GM23338 (cell line): ENCODE measurements around the gene LGALS13. TPM values are rescaled to one million over a fixed set of nuclear protein-coding genes. Genes with fewer than 3 reads are reported as not detected.

Source experiments
- ATAC-seq: fragments of 200-7000 bp; cut with Tn5 transposase; 3 replicates; pipeline ENCODE4 v1.9.1; 2020
- DNase-seq: peaks from one replicate; pipeline ENCODE4 v3.0.0-alpha.2; 2015; ENCODE audit warnings: low spot score
- H2AFZ ChIP-seq: fragments of 200-600 bp; sonication (generic); 2 replicates; pipeline ENCODE4 v1.8.0; 2016; ENCODE audit warnings: antibody characterized with exemption, mild to moderate bottlenecking, moderate library complexity
- H3F3A ChIP-seq: fragments of 200-600 bp; sonication (generic); replicated peaks from 2 replicates; pipeline ENCODE4 v1.8.0; 2017; ENCODE audit warnings: antibody characterized with exemption, mixed run types, low read depth
- H3K27ac ChIP-seq: fragments of 200-600 bp; sonication (generic); 2 replicates; pipeline ENCODE4 v1.6.1; 2016; ENCODE audit warnings: low read depth
- H3K27me3 ChIP-seq: fragments of 200-600 bp; sonication (generic); 2 replicates; pipeline ENCODE4 v1.8.0; 2016; ENCODE audit warnings: mild to moderate bottlenecking, mixed run types, moderate library complexity; ENCODE audit not compliant: insufficient read depth
- H3K36me3 ChIP-seq: fragments of 200-600 bp; sonication (generic); 2 replicates; pipeline ENCODE4 v1.8.0; 2016; ENCODE audit warnings: mild to moderate bottlenecking; ENCODE audit not compliant: insufficient read depth
- H3K4me1 ChIP-seq: fragments of 200-600 bp; sonication (generic); 2 replicates; pipeline ENCODE4 v1.8.0; 2016; ENCODE audit warnings: mild to moderate bottlenecking, moderate library complexity; ENCODE audit not compliant: insufficient read depth
- H3K4me2 ChIP-seq: fragments of 200-600 bp; sonication (generic); 2 replicates; pipeline ENCODE4 v1.7.1; 2017; ENCODE audit warnings: mixed run types
- H3K4me3 ChIP-seq: fragments of 200-600 bp; sonication (generic); 2 replicates; pipeline ENCODE4 v1.6.1; 2016; ENCODE audit warnings: mixed run types
- H3K79me2 ChIP-seq: fragments of 200-600 bp; sonication (generic); replicated peaks from 2 replicates; pipeline ENCODE4 v1.8.0; 2017; ENCODE audit warnings: mild to moderate bottlenecking; ENCODE audit not compliant: insufficient read depth
- H3K9me2 ChIP-seq: fragments of 200-600 bp; sonication (generic); 2 replicates; pipeline ENCODE4 v1.8.0; 2017; ENCODE audit not compliant: insufficient read depth
- H4K20me1 ChIP-seq: fragments of 200-600 bp; sonication (generic); replicated peaks from 2 replicates; pipeline ENCODE4 v1.8.0; 2017; ENCODE audit warnings: mild to moderate bottlenecking; ENCODE audit not compliant: insufficient read depth
- H3K27ac Mint-ChIP-seq: 2 replicates; pipeline ENCODE4 v1.8.0; 2020; ENCODE audit warnings: inconsistent platforms, mild to moderate bottlenecking, moderate library complexity, mixed read lengths
- H3K27me3 Mint-ChIP-seq: 3 replicates; pipeline ENCODE4 v1.8.0; 2022; ENCODE audit warnings: low read depth, mild to moderate bottlenecking, moderate library complexity, mixed read lengths, inconsistent platforms; ENCODE audit not compliant: insufficient read depth, poor library complexity
- H3K36me3 Mint-ChIP-seq: 3 replicates; pipeline ENCODE4 v1.8.0; 2021; ENCODE audit warnings: low read depth, mild to moderate bottlenecking, inconsistent platforms, moderate library complexity, mixed read lengths
- H3K4me1 Mint-ChIP-seq: 3 replicates; pipeline ENCODE4 v1.8.0; 2020; ENCODE audit warnings: mild to moderate bottlenecking, inconsistent platforms, mixed read lengths
- H3K4me3 Mint-ChIP-seq: 3 replicates; pipeline ENCODE4 v1.8.0; 2021; ENCODE audit warnings: moderate library complexity, mild to moderate bottlenecking, inconsistent platforms, mixed read lengths
- H3K9me3 Mint-ChIP-seq: 3 replicates; pipeline ENCODE4 v1.8.0; 2020; ENCODE audit warnings: moderate library complexity, mild to moderate bottlenecking, inconsistent platforms, mixed read lengths
- CREB1 ChIP-seq: fragments of 250-450 bp; sonication (Bioruptor Pico); IDR thresholded peaks from 2 replicates; pipeline ENCODE4 v1.5.0; 2020; ENCODE audit warnings: low read depth, mild to moderate bottlenecking, moderate library complexity
- EZH2 ChIP-seq: fragments of 200-600 bp; sonication (generic); IDR thresholded peaks from one replicate; pipeline ENCODE4 v1.8.0; 2017; ENCODE audit warnings: antibody characterized with exemption, mild to moderate bottlenecking, low read depth; ENCODE audit not compliant: unreplicated experiment
- EZH2phosphoT487 ChIP-seq: fragments of 200-600 bp; sonication (generic); IDR thresholded peaks from one replicate; pipeline ENCODE4 v1.8.1; 2018; ENCODE audit warnings: antibody characterized with exemption; ENCODE audit not compliant: unreplicated experiment
- JUNB ChIP-seq: IDR thresholded peaks from one replicate; pipeline ENCODE4 v1.6.1; 2016; ENCODE audit warnings: antibody characterized with exemption; ENCODE audit not compliant: unreplicated experiment
- NANOG ChIP-seq: IDR thresholded peaks from 2 replicates; pipeline ENCODE4 v1.6.1; 2016; ENCODE audit warnings: antibody characterized with exemption, borderline replicate concordance
- POLR2AphosphoS5 ChIP-seq: IDR thresholded peaks from 2 replicates; pipeline ENCODE4 v1.6.1; 2016; ENCODE audit warnings: antibody characterized with exemption, low read depth
- STAT1 ChIP-seq: IDR thresholded peaks from one replicate; pipeline ENCODE4 v1.6.1; 2016; ENCODE audit warnings: antibody characterized with exemption; ENCODE audit not compliant: unreplicated experiment
- ZNF114 ChIP-seq: fragments of 250-450 bp; sonication (Bioruptor Pico); IDR thresholded peaks from 2 replicates; pipeline ENCODE4 v1.5.0; 2020; ENCODE audit warnings: mild to moderate bottlenecking, moderate library complexity
- ZNF331 ChIP-seq: fragments of 250-450 bp; sonication (Bioruptor Pico); IDR thresholded peaks from 2 replicates; pipeline ENCODE4 v1.5.0; 2020; ENCODE audit warnings: low read depth, mild to moderate bottlenecking, moderate library complexity
- polyA plus RNA-seq: library from polyadenylated mRNA; unstranded; fragments of >200 nt; fragmentation: Nextera tagmentation; extraction: Ambion mirVana; gene quantifications from 2 replicates; pipeline ENCODE4 v1.2.1, GENCODE V29; 2016
- total RNA-seq: library from RNA; depleted of rRNA; stranded (reverse); fragments of >200 nt; shearing (Covaris generic); gene quantifications from 2 replicates; pipeline ENCODE4 v1.2.3, GENCODE V29; 2014
- TF ChIP-seq, protein P1 (sequence below): IDR thresholded peaks from 2 replicates; pipeline ENCODE4 v1.6.1; 2016; ENCODE audit warnings: antibody characterized with exemption
- TF ChIP-seq, protein P2 (sequence below): fragments of 250-450 bp; sonication (Bioruptor Pico); IDR thresholded peaks from 2 replicates; pipeline ENCODE4 v1.5.0; 2020; ENCODE audit warnings: mild to moderate bottlenecking, moderate library complexity
- TF ChIP-seq, protein P3 (sequence below), 2 experiments: fragments of 200-600 bp in 1 of 2; sonication (generic) in 1 of 2; conservative IDR thresholded peaks; 2 replicates each; pipeline versions ENCODE4 v1.5.1 to v1.6.1; 2016 to 2017; ENCODE audit warnings: antibody characterized with exemption in 2 of 2, low read depth in 2 of 2, mild to moderate bottlenecking in 2 of 2, moderate library complexity in 1 of 2
- TF ChIP-seq, protein P4 (sequence below): IDR thresholded peaks from one replicate; pipeline ENCODE4 v1.6.1; 2018; ENCODE audit warnings: antibody characterized with exemption; ENCODE audit not compliant: unreplicated experiment

Gene LGALS13
- total and polyA plus RNA-seq, 2 experiments from 2014 or later, result not detected

DNA sequence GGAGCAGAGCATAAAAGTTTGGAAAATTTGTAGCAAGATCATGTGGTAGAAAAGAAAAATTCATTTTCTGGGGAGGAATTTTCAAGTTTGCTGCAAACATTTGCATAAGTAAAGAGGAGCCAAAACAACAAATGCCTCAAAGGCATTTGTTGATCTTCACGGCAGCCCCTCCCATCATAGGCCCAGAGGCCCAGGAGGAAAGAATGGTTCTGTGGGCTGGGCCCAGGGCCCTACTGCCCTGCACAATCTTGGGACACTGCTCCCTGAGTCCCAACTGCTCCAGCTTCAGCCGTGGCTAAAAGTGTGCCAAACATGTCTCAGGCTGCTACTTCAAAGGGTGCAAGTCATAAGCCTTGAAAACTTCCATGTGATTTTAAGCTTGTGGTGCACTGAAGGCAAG, 11.3 kb downstream of the LGALS13 start:
- Histone ChIP-seq H3K79me2 (no peaks in the 10 kb centered on the region), H3K4me2 (no peak overlapping the region), H3K27ac (no peak overlapping the region), H3K9me2 (peaks cover 9% of the 10 kb centered on the region; the same call in 1 of the 2 replicates), H4K20me1 (no peaks in the 10 kb centered on the region), H3K27me3 (no peaks in the 10 kb centered on the region), H3K36me3 (no peaks in the 10 kb centered on the region), H3K4me1 (no peaks in the 10 kb centered on the region), H2AFZ (no peak overlapping the region), H3F3A (no peaks in the 10 kb centered on the region), H3K4me3 (no peak overlapping the region)
- peaks cover 44% of the 10 kb centered on the region for H3K9me3 Mint-ChIP-seq
- no peaks in the 10 kb centered on the region for H3K4me1 Mint-ChIP-seq
- TF ChIP-seq ZNF331 (CRISPR knock-in tag), result no peak
- TF ChIP-seq, protein P1, sequence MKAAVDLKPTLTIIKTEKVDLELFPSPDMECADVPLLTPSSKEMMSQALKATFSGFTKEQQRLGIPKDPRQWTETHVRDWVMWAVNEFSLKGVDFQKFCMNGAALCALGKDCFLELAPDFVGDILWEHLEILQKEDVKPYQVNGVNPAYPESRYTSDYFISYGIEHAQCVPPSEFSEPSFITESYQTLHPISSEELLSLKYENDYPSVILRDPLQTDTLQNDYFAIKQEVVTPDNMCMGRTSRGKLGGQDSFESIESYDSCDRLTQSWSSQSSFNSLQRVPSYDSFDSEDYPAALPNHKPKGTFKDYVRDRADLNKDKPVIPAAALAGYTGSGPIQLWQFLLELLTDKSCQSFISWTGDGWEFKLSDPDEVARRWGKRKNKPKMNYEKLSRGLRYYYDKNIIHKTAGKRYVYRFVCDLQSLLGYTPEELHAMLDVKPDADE, result no peak
- no peak for TF ChIP-seq STAT1
- no peak for TF ChIP-seq EZH2phosphoT487
- no peak for TF ChIP-seq ZNF114 (CRISPR knock-in tag)
- TF ChIP-seq, protein P2, sequence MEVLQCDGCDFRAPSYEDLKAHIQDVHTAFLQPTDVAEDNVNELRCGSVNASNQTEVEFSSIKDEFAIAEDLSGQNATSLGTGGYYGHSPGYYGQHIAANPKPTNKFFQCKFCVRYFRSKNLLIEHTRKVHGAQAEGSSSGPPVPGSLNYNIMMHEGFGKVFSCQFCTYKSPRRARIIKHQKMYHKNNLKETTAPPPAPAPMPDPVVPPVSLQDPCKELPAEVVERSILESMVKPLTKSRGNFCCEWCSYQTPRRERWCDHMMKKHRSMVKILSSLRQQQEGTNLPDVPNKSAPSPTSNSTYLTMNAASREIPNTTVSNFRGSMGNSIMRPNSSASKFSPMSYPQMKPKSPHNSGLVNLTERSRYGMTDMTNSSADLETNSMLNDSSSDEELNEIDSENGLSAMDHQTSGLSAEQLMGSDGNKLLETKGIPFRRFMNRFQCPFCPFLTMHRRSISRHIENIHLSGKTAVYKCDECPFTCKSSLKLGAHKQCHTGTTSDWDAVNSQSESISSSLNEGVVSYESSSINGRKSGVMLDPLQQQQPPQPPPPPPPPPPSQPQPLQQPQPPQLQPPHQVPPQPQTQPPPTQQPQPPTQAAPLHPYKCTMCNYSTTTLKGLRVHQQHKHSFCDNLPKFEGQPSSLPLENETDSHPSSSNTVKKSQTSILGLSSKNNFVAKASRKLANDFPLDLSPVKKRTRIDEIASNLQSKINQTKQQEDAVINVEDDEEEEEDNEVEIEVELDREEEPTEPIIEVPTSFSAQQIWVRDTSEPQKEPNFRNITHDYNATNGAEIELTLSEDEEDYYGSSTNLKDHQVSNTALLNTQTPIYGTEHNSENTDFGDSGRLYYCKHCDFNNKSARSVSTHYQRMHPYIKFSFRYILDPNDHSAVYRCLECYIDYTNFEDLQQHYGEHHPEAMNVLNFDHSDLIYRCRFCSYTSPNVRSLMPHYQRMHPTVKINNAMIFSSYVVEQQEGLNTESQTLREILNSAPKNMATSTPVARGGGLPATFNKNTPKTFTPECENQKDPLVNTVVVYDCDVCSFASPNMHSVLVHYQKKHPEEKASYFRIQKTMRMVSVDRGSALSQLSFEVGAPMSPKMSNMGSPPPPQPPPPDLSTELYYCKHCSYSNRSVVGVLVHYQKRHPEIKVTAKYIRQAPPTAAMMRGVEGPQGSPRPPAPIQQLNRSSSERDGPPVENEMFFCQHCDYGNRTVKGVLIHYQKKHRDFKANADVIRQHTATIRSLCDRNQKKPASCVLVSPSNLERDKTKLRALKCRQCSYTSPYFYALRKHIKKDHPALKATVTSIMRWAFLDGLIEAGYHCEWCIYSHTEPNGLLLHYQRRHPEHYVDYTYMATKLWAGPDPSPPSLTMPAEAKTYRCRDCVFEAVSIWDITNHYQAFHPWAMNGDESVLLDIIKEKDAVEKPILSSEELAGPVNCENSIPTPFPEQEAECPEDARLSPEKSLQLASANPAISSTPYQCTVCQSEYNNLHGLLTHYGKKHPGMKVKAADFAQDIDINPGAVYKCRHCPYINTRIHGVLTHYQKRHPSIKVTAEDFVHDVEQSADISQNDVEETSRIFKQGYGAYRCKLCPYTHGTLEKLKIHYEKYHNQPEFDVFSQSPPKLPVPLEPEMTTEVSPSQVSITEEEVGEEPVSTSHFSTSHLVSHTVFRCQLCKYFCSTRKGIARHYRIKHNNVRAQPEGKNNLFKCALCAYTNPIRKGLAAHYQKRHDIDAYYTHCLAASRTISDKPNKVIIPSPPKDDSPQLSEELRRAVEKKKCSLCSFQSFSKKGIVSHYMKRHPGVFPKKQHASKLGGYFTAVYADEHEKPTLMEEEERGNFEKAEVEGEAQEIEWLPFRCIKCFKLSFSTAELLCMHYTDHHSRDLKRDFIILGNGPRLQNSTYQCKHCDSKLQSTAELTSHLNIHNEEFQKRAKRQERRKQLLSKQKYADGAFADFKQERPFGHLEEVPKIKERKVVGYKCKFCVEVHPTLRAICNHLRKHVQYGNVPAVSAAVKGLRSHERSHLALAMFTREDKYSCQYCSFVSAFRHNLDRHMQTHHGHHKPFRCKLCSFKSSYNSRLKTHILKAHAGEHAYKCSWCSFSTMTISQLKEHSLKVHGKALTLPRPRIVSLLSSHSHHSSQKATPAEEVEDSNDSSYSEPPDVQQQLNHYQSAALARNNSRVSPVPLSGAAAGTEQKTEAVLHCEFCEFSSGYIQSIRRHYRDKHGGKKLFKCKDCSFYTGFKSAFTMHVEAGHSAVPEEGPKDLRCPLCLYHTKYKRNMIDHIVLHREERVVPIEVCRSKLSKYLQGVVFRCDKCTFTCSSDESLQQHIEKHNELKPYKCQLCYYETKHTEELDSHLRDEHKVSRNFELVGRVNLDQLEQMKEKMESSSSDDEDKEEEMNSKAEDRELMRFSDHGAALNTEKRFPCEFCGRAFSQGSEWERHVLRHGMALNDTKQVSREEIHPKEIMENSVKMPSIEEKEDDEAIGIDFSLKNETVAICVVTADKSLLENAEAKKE, result no peak
- TF ChIP-seq, protein P3, sequence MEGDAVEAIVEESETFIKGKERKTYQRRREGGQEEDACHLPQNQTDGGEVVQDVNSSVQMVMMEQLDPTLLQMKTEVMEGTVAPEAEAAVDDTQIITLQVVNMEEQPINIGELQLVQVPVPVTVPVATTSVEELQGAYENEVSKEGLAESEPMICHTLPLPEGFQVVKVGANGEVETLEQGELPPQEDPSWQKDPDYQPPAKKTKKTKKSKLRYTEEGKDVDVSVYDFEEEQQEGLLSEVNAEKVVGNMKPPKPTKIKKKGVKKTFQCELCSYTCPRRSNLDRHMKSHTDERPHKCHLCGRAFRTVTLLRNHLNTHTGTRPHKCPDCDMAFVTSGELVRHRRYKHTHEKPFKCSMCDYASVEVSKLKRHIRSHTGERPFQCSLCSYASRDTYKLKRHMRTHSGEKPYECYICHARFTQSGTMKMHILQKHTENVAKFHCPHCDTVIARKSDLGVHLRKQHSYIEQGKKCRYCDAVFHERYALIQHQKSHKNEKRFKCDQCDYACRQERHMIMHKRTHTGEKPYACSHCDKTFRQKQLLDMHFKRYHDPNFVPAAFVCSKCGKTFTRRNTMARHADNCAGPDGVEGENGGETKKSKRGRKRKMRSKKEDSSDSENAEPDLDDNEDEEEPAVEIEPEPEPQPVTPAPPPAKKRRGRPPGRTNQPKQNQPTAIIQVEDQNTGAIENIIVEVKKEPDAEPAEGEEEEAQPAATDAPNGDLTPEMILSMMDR (conservative IDR thresholded peaks at IDR 0.05; ENCODE audit: low read depth in 2 of 2), result no peak
- TF ChIP-seq EZH2, result no peak
- no peak for TF ChIP-seq POLR2AphosphoS5
- TF ChIP-seq, protein P4, sequence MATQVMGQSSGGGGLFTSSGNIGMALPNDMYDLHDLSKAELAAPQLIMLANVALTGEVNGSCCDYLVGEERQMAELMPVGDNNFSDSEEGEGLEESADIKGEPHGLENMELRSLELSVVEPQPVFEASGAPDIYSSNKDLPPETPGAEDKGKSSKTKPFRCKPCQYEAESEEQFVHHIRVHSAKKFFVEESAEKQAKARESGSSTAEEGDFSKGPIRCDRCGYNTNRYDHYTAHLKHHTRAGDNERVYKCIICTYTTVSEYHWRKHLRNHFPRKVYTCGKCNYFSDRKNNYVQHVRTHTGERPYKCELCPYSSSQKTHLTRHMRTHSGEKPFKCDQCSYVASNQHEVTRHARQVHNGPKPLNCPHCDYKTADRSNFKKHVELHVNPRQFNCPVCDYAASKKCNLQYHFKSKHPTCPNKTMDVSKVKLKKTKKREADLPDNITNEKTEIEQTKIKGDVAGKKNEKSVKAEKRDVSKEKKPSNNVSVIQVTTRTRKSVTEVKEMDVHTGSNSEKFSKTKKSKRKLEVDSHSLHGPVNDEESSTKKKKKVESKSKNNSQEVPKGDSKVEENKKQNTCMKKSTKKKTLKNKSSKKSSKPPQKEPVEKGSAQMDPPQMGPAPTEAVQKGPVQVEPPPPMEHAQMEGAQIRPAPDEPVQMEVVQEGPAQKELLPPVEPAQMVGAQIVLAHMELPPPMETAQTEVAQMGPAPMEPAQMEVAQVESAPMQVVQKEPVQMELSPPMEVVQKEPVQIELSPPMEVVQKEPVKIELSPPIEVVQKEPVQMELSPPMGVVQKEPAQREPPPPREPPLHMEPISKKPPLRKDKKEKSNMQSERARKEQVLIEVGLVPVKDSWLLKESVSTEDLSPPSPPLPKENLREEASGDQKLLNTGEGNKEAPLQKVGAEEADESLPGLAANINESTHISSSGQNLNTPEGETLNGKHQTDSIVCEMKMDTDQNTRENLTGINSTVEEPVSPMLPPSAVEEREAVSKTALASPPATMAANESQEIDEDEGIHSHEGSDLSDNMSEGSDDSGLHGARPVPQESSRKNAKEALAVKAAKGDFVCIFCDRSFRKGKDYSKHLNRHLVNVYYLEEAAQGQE, result no peak
- no peak for TF ChIP-seq JUNB
- TF ChIP-seq CREB1 (CRISPR knock-in tag), result no peak
- TF ChIP-seq NANOG, result no peak
- H3K27me3 Mint-ChIP-seq, result peaks cover 6% of the 10 kb centered on the region
- ATAC-seq (no peak), DNase-seq (no peak)
- H3K27ac Mint-ChIP-seq, result no peak overlapping the region
- no peak overlapping the region for H3K4me3 Mint-ChIP-seq
- peaks cover 4% of the 10 kb centered on the region; the same call in 2 of the 3 replicates for H3K36me3 Mint-ChIP-seq
